DMS79 treated with DMSO at 0.1 percent for 48 hours (cell line): ENCODE measurements around the gene PHF3.
"Not testable (repeated sequence)": the region's sequence is repeated elsewhere in the genome, so short reads cannot be mapped to it uniquely, and the experiment has no call there.

Experiments
- DNase-seq: peaks from one replicate; lab custom pipeline; 2025; lab: John Stamatoyannopoulos, UW

The PHF3 gene

GRCh38 chr6:63706630-63707029, 71.0 kb downstream of the PHF3 start:
- no peak for DNase-seq

- no peak for DNase-seq
These were observed 73.0 kb downstream of the PHF3 start for GRCh38 chr6:63708631-63709030.

GRCh38 chr6:63709148-63709547, 73.5 kb downstream of the PHF3 start:
- DNase-seq, result no peak

GRCh38 chr6:63713332-63713731, 77.7 kb downstream of the PHF3 start:
- no peak for DNase-seq

- no peak for DNase-seq
These were observed 78.5 kb downstream of the PHF3 start for GRCh38 chr6:63714091-63714490.

- DNase-seq, result no peak
These were observed 80.6 kb downstream of the PHF3 start for GRCh38 chr6:63716169-63716568.

- no peak for DNase-seq
These were observed 85.6 kb downstream of the PHF3 start for GRCh38 chr6:63721181-63721580.

- no peak for DNase-seq
These were observed 89.1 kb downstream of the PHF3 start for GRCh38 chr6:63724721-63725120.

- DNase-seq, result no peak
These were observed 94.7 kb downstream of the PHF3 start for GRCh38 chr6:63730311-63730710.

GRCh38 chr6:63731930-63732329, 96.3 kb downstream of the PHF3 start:
- no peak for DNase-seq

GRCh38 chr6:63732336-63732735, 96.7 kb downstream of the PHF3 start:
- DNase-seq, result no peak

- no peak for DNase-seq
These were observed 99.3 kb downstream of the PHF3 start for GRCh38 chr6:63734923-63735322.

- DNase-seq, result not testable (repeated sequence)
These were observed 102.6 kb downstream of the PHF3 start for GRCh38 chr6:63738190-63738589.

GRCh38 chr6:63739094-63739687, 103.6 kb downstream of the PHF3 start:
- DNase-seq, result no peak

- DNase-seq, result no peak
These were observed 105.1 kb downstream of the PHF3 start for GRCh38 chr6:63740709-63741108.

GRCh38 chr6:63742060-63742459, 106.5 kb downstream of the PHF3 start:
- DNase-seq, result no peak

GRCh38 chr6:63743691-63744090, 108.1 kb downstream of the PHF3 start:
- DNase-seq, result no peak

GRCh38 chr6:63744810-63745209, 109.2 kb downstream of the PHF3 start:
- DNase-seq, result no peak

- DNase-seq, result no peak
These were observed 110.2 kb downstream of the PHF3 start for GRCh38 chr6:63745784-63746183.

GRCh38 chr6:63750400-63750799, 114.8 kb downstream of the PHF3 start:
- DNase-seq, result no peak

GRCh38 chr6:63757275-63757674, 121.7 kb downstream of the PHF3 start:
- DNase-seq, result not testable (repeated sequence)

GRCh38 chr6:63757826-63758225, 122.2 kb downstream of the PHF3 start:
- no peak for DNase-seq

- no peak for DNase-seq
These were observed 124.1 kb downstream of the PHF3 start for GRCh38 chr6:63759605-63760105.

GRCh38 chr6:63760199-63760598, 124.6 kb downstream of the PHF3 start:
- no peak for DNase-seq
